Trophoblast cell (in vitro differentiated cells and primary cell): ENCODE data around the gene VSIG4.

Source experiments
- DNase-seq, 2 donors: peaks; one replicate each; pipeline ENCODE4 v3.0.0-alpha.2; 2016
- H2AFZ ChIP-seq: 2 replicates; pipeline ENCODE4 v1.6.1; 2013; ENCODE audit warnings: low read length, moderate library complexity, mild to moderate bottlenecking; ENCODE audit not compliant: insufficient read depth, poor library complexity
- H2AK5ac ChIP-seq: 2 replicates; pipeline ENCODE4 v1.6.1; 2013; ENCODE audit warnings: mild to moderate bottlenecking, low read length
- H2BK120ac ChIP-seq: 2 replicates; pipeline ENCODE4 v1.6.1; 2013; ENCODE audit warnings: low read length, mild to moderate bottlenecking, moderate library complexity; ENCODE audit not compliant: insufficient read depth, poor library complexity
- H2BK12ac ChIP-seq: 2 replicates; pipeline ENCODE4 v1.6.1; 2013; ENCODE audit warnings: mild to moderate bottlenecking, low read length, moderate library complexity
- H2BK5ac ChIP-seq: 2 replicates; pipeline ENCODE4 v1.6.1; 2013; ENCODE audit warnings: low read length, low read depth, moderate library complexity, mild to moderate bottlenecking; ENCODE audit not compliant: poor library complexity
- H3K14ac ChIP-seq: 2 replicates; pipeline ENCODE4 v1.6.1; 2013; ENCODE audit warnings: mild to moderate bottlenecking, low read length
- H3K18ac ChIP-seq: 2 replicates; pipeline ENCODE4 v1.6.1; 2013; ENCODE audit warnings: mild to moderate bottlenecking, low read length
- H3K23ac ChIP-seq: 2 replicates; pipeline ENCODE4 v1.6.1; 2013; ENCODE audit warnings: low read length
- H3K27ac ChIP-seq: 2 replicates; pipeline ENCODE4 v1.5.1; 2013; ENCODE audit warnings: low read depth, mild to moderate bottlenecking, inconsistent platforms, low read length, moderate library complexity
- H3K27me3 ChIP-seq: 2 replicates; pipeline ENCODE4 v1.6.1; 2013; ENCODE audit warnings: inconsistent platforms, mild to moderate bottlenecking, low read length, moderate library complexity; ENCODE audit not compliant: insufficient read depth
- H3K36me3 ChIP-seq, 2 experiments: 1 replicate in 1 of 2; 2 replicates in 1 of 2; pipeline ENCODE4 v1.6.1; 2013; ENCODE audit warnings: low read length in 2 of 2, mild to moderate bottlenecking in 2 of 2, moderate library complexity in 1 of 2; ENCODE audit not compliant: insufficient read depth in 2 of 2, control insufficient read depth in 1 of 2
- H3K4ac ChIP-seq: 2 replicates; pipeline ENCODE4 v1.6.1; 2013; ENCODE audit warnings: low read depth, mild to moderate bottlenecking, low read length, moderate library complexity
- H3K4me1 ChIP-seq, 2 experiments: 1 replicate in 1 of 2; 2 replicates in 1 of 2; pipeline ENCODE4 v1.6.1; 2013; ENCODE audit warnings: low read length in 2 of 2, mild to moderate bottlenecking in 2 of 2, moderate library complexity in 1 of 2; ENCODE audit not compliant: insufficient read depth in 2 of 2, control insufficient read depth in 1 of 2
- H3K4me2 ChIP-seq: 2 replicates; pipeline ENCODE4 v1.6.1; 2013; ENCODE audit warnings: inconsistent platforms, mild to moderate bottlenecking, low read length, moderate library complexity
- H3K4me3 ChIP-seq: 2 replicates; pipeline ENCODE4 v1.5.1; 2013; ENCODE audit warnings: mild to moderate bottlenecking, low read depth, low read length, inconsistent platforms
- H3K79me1 ChIP-seq: one replicate; pipeline ENCODE4 v1.6.1; 2013; ENCODE audit warnings: low read length
- H3K79me2 ChIP-seq: 2 replicates; pipeline ENCODE4 v1.6.1; 2013; ENCODE audit warnings: low read length, mild to moderate bottlenecking; ENCODE audit not compliant: control insufficient read depth, insufficient read depth, poor library complexity
- H3K9ac ChIP-seq: 2 replicates; pipeline ENCODE4 v1.6.1; 2013; ENCODE audit warnings: mild to moderate bottlenecking, low read length
- H3K9me3 ChIP-seq: 2 replicates; pipeline ENCODE4 v1.6.1; 2013; ENCODE audit warnings: low read depth, mild to moderate bottlenecking, control low read depth, inconsistent platforms, low read length; ENCODE audit not compliant: insufficient read depth
- H4K12ac ChIP-seq: 2 replicates; pipeline ENCODE4 v1.6.1; 2013; ENCODE audit warnings: low read depth, mild to moderate bottlenecking, low read length, moderate library complexity
- H4K8ac ChIP-seq: 2 replicates; pipeline ENCODE4 v1.6.1; 2013; ENCODE audit warnings: low read depth, mild to moderate bottlenecking, low read length, moderate library complexity
- H4K91ac ChIP-seq: one replicate; pipeline ENCODE4 v1.6.1; 2013; ENCODE audit warnings: low read depth, mild to moderate bottlenecking, low read length, moderate library complexity
- WGBS: extraction: QIAGEN DNeasy Blood & Tissue Kit; methylation state at CpG from one replicate; pipeline ENCODE4 v1.1.7; 2013; ENCODE audit warnings: missing lambda C conversion rate; ENCODE audit not compliant: insufficient read length, insufficient coverage; ENCODE audit errors: extremely low coverage; 5-methylcytosine and 5-hydroxymethylcytosine counted together

Gene VSIG4

DNA sequence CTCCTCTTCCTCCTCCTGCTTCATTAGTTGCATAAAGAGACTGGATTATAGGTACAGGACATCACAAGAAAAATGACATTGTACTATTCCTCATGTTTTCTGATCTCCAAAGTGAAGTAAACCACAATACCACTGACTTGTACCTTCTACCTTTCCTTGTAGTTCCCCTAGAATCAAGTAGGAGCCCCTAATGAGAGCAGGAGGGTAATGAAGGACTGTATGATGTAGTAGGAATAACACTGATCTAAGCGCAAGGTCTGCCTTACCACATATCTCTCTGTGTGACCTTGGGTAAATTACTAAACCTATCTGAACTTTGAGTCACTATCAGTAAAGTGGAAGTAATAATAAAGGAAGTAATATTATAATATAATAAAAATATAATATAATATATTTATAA, 3.6 kb downstream of the VSIG4 start:
- Histone ChIP-seq H2BK5ac (no peak overlapping the region), H4K8ac (no peak overlapping the region), H3K9ac (no peak overlapping the region), H3K79me1 (no peaks in the 10 kb centered on the region), H4K12ac (no peak overlapping the region), H2AK5ac (no peak overlapping the region), H2BK12ac (no peak overlapping the region), H2AFZ (no peak overlapping the region), H3K23ac (no peak overlapping the region), H3K4me2 (no peak overlapping the region), H3K18ac (no peak overlapping the region), H3K4ac (no peak overlapping the region), H3K4me1 (no peaks in the 10 kb centered on the region), H3K79me2 (no peaks in the 10 kb centered on the region), H4K91ac (no peak overlapping the region), H3K14ac (no peak overlapping the region), H3K4me3 (no peak overlapping the region), H3K36me3 (no peaks in the 10 kb centered on the region), H3K27me3 (no peaks in the 10 kb centered on the region), H2BK120ac (no peak overlapping the region), H3K27ac (no peak overlapping the region), H3K9me3 (no peaks in the 10 kb centered on the region)
- no CpG with 5 or more reads among the region's 1 CpG for WGBS
- no peak for DNase-seq

DNA sequence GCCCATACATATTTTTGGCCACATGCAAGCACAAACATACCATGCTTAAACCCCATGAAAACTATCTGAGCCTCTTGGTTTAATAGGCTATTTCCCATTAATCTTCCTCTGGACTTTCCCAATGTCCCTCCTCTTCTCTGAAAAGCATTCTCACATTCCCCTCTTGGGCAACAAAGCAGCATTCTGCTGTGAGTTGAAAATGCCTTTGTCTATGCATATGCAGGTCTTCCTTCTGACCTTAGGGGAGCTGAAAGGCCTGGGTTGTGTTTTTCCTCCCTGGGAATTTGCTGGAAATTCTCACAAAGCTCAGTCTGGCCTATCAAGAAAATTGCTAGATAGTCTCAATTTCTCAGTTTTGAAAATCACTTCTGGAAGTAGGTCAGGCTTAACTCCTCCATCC, 4.2 kb downstream of the VSIG4 start:
- no peak overlapping the region for H3K4ac ChIP-seq
- H2AK5ac ChIP-seq = no peak overlapping the region
- no peak for DNase-seq
- no peak overlapping the region for H3K4me2 ChIP-seq
- no peak overlapping the region for H4K91ac ChIP-seq
- no peaks in the 10 kb centered on the region for H3K4me1 ChIP-seq
- H2BK120ac ChIP-seq = no peak overlapping the region
- H3K18ac ChIP-seq = no peak overlapping the region
- H2AFZ ChIP-seq = no peak overlapping the region
- no peak overlapping the region for H3K14ac ChIP-seq
- H3K79me1 ChIP-seq = no peaks in the 10 kb centered on the region
- no peaks in the 10 kb centered on the region for H3K79me2 ChIP-seq
- no peak overlapping the region for H3K4me3 ChIP-seq
- H3K9ac ChIP-seq = no peak overlapping the region
- no peak overlapping the region for H4K12ac ChIP-seq
- H3K23ac ChIP-seq = no peak overlapping the region
- H2BK12ac ChIP-seq = no peak overlapping the region
- H3K27ac ChIP-seq = no peak overlapping the region
- H4K8ac ChIP-seq = no peak overlapping the region
- H3K9me3 ChIP-seq = no peaks in the 10 kb centered on the region
- no peak overlapping the region for H2BK5ac ChIP-seq
- no peaks in the 10 kb centered on the region for H3K36me3 ChIP-seq
- no peaks in the 10 kb centered on the region for H3K27me3 ChIP-seq

GRCh38 chrX:66030505-66031317, 9.2 kb downstream of the VSIG4 start:
- Histone ChIP-seq H3K36me3 (no peaks in the 10 kb centered on the region), H3K14ac (no peak overlapping the region)
- WGBS = no CpG with 5 or more reads among the region's 7 CpGs

DNA sequence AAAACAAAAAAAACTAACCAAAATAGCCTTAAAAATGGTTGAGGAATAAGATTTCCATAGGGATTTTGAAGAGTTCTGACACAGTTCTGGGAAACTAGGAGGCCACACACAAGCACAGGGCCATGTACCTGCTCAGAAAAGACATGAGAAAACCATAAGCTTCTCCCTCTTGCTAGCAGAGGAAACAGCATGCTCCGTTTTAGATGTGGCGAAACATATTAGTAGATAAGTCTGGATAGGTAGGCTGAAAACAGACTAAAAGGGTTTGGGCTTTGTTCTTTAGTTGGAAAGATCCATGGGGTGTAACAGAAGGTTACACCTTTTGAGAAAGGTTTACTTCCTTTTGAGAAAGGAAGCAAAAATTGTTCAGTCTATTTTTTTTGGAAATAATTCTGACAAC, 10.9 kb downstream of the VSIG4 start:
- no CpG with 5 or more reads among the region's 2 CpGs for WGBS
- Histone ChIP-seq H3K14ac (no peak overlapping the region), H4K12ac (no peak overlapping the region)

More at GRCh38 chrX:66030505-66031317, 9.2 kb downstream of the VSIG4 start:
- H4K12ac ChIP-seq = no peak overlapping the region
- no peaks in the 10 kb centered on the region for H3K79me1 ChIP-seq
- DNase-seq = peak in 1 of 2 donors; percentile 26
- H4K91ac ChIP-seq = no peak overlapping the region
- no peaks in the 10 kb centered on the region for H3K79me2 ChIP-seq
- no peak overlapping the region for H4K8ac ChIP-seq
- H3K27me3 ChIP-seq = no peaks in the 10 kb centered on the region
- no peak overlapping the region for H3K4me2 ChIP-seq
- no peak overlapping the region for H3K18ac ChIP-seq
- H3K9ac ChIP-seq = no peak overlapping the region
- no peak overlapping the region for H3K27ac ChIP-seq
- H2BK5ac ChIP-seq = no peak overlapping the region
- H3K9me3 ChIP-seq = no peaks in the 10 kb centered on the region
- no peak overlapping the region for H3K4ac ChIP-seq
- no peak overlapping the region for H2BK12ac ChIP-seq
- H3K4me3 ChIP-seq = no peak overlapping the region
- no peak overlapping the region for H3K23ac ChIP-seq
- no peaks in the 10 kb centered on the region for H3K4me1 ChIP-seq
- H2BK120ac ChIP-seq = no peak overlapping the region
- no peak overlapping the region for H2AK5ac ChIP-seq
- H2AFZ ChIP-seq = no peak overlapping the region

More for the DNA sequence above, 10.9 kb downstream of the VSIG4 start:
- no peak overlapping the region for H2BK120ac ChIP-seq
- H3K4ac ChIP-seq = no peak overlapping the region
- no peaks in the 10 kb centered on the region for H3K36me3 ChIP-seq
- H2BK5ac ChIP-seq = no peak overlapping the region
- H2AK5ac ChIP-seq = no peak overlapping the region
- no peak for DNase-seq
- no peaks in the 10 kb centered on the region for H3K9me3 ChIP-seq
- no peak overlapping the region for H3K23ac ChIP-seq
- no peaks in the 10 kb centered on the region for H3K4me1 ChIP-seq
- no peak overlapping the region for H3K9ac ChIP-seq
- H4K8ac ChIP-seq = no peak overlapping the region
- H3K79me1 ChIP-seq = no peaks in the 10 kb centered on the region
- no peaks in the 10 kb centered on the region for H3K27me3 ChIP-seq
- no peaks in the 10 kb centered on the region for H3K79me2 ChIP-seq
- H4K91ac ChIP-seq = no peak overlapping the region
- no peak overlapping the region for H2AFZ ChIP-seq
- H3K27ac ChIP-seq = no peak overlapping the region
- H3K4me2 ChIP-seq = no peak overlapping the region
- H3K18ac ChIP-seq = no peak overlapping the region
- H2BK12ac ChIP-seq = no peak overlapping the region
- H3K4me3 ChIP-seq = no peak overlapping the region
